Globus pallidus (tissue), 1 donor: ENCODE measurements around the gene CLNS1A.
A peak's percentile ranks its signal among the peaks of the same experiment; 100 is the strongest.
"Not testable (repeated sequence)": the region's sequence is repeated elsewhere in the genome, so short reads cannot be mapped to it uniquely, and the experiment has no call there.

ENCODE experiments used
- DNase-seq: peaks from one replicate; pipeline ENCODE4 v3.0.0-alpha.2; 2015; ENCODE audit warnings: low spot score

Gene CLNS1A

GRCh38 chr11:77637345-77638165 is at the start of gene CLNS1A:
CLNS1A (minus strand) TSS chr11:77637794; CDS start chr11:77637714, 80 bp downstream.
- DNase-seq: peak; percentile 90

GRCh38 chr11:77687088-77687487 is 49.5 kb upstream of the CLNS1A start:
- no peak for DNase-seq

- no peak for DNase-seq
Observed at GRCh38 chr11:77677138-77677537, 39.5 kb upstream of the CLNS1A start.

GRCh38 chr11:77672264-77672663 is 34.7 kb upstream of the CLNS1A start:
- DNase-seq: no peak

GRCh38 chr11:77669848-77670511 is 32.4 kb upstream of the CLNS1A start:
- no peak for DNase-seq

GRCh38 chr11:77668760-77669159 is 31.2 kb upstream of the CLNS1A start:
- DNase-seq: no peak

- no peak for DNase-seq
Observed at GRCh38 chr11:77665240-77665965, 27.8 kb upstream of the CLNS1A start.

- no peak for DNase-seq
Observed at GRCh38 chr11:77661670-77662069, 24.1 kb upstream of the CLNS1A start.

GRCh38 chr11:77660947-77661346 is 23.4 kb upstream of the CLNS1A start:
- DNase-seq: no peak

GRCh38 chr11:77658213-77659013 is 20.8 kb upstream of the CLNS1A start:
- DNase-seq: no peak

GRCh38 chr11:77656362-77656761 is 18.8 kb upstream of the CLNS1A start:
- DNase-seq: no peak

- DNase-seq: no peak
Observed at GRCh38 chr11:77654770-77655434, 17.3 kb upstream of the CLNS1A start.

GRCh38 chr11:77650123-77650522 is 12.5 kb upstream of the CLNS1A start:
- DNase-seq: no peak

GRCh38 chr11:77647654-77648305 is 10.2 kb upstream of the CLNS1A start:
- DNase-seq: no peak

- no peak for DNase-seq
Observed at GRCh38 chr11:77644887-77645286, 7.3 kb upstream of the CLNS1A start.

GRCh38 chr11:77642228-77642627 is 4.6 kb upstream of the CLNS1A start:
- DNase-seq: no peak

- no peak for DNase-seq
Observed at GRCh38 chr11:77636731-77637344, 756 bp downstream of the CLNS1A start.

- not testable (repeated sequence) for DNase-seq
Observed at GRCh38 chr11:77633926-77634325, 3.7 kb downstream of the CLNS1A start.

GRCh38 chr11:77630157-77630710 is 7.4 kb downstream of the CLNS1A start:
- DNase-seq: no peak

- peak; percentile 31 for DNase-seq
Observed at GRCh38 chr11:77619576-77620198, 17.9 kb downstream of the CLNS1A start.
